CD4-positive, alpha-beta memory T cell (primary cell): Measurements from ENCODE around the gene MRPL57. TPM values are rescaled to one million over a fixed set of nuclear protein-coding genes. Genes with fewer than 3 reads are reported as not detected.

Source experiments
- CTCF ChIA-PET: fragments of 350-600 bp; sonication (Branson Sonifier 250); formaldehyde crosslinking; loops from one replicate; lab custom pipeline; 2021; ENCODE audit warnings: inconsistent platforms; ENCODE audit not compliant: partially characterized antibody; lab: Charles Lee
- POLR2A ChIA-PET: fragments of 350-600 bp; sonication (Branson Sonifier 250); formaldehyde crosslinking; loops from one replicate; lab custom pipeline; 2021; ENCODE audit not compliant: partially characterized antibody; lab: Charles Lee
- DNase-seq, 5 donors: peaks; one replicate each; pipeline versions ENCODE4 v3.0.0 to v3.0.0-alpha.2; 2020 to 2022; ENCODE audit warnings: mixed read lengths in 1 of 5
- H3K27ac ChIP-seq: one replicate; pipeline ENCODE4 v1.7.0; 2013; ENCODE audit warnings: low read depth, low read length
- H3K27me3 ChIP-seq: 2 replicates; pipeline ENCODE4 v1.7.0; 2013; ENCODE audit warnings: mild to moderate bottlenecking, low read length, moderate library complexity; ENCODE audit not compliant: insufficient read depth
- H3K36me3 ChIP-seq: 2 replicates; pipeline ENCODE4 v1.7.0; 2013; ENCODE audit warnings: mild to moderate bottlenecking, low read length, moderate library complexity; ENCODE audit not compliant: insufficient read depth
- H3K4me1 ChIP-seq: 2 replicates; pipeline ENCODE4 v1.7.0; 2013; ENCODE audit warnings: mild to moderate bottlenecking, low read length, moderate library complexity; ENCODE audit not compliant: insufficient read depth
- H3K4me3 ChIP-seq, 2 donors: one replicate each; pipeline ENCODE4 v1.7.0; 2013; ENCODE audit warnings: low read length in 2 of 2, mild to moderate bottlenecking in 1 of 2
- H3K9me3 ChIP-seq, 2 donors: one replicate each; pipeline ENCODE4 v1.7.0; 2013; ENCODE audit warnings: low read length in 2 of 2, control low read depth in 1 of 2; ENCODE audit not compliant: control insufficient read depth in 1 of 2
- H3K27ac Mint-ChIP-seq, 7 donors: one replicate each; pipeline ENCODE4 v1.8.0; 2020 to 2021; ENCODE audit warnings: mixed read lengths in 7 of 7, mild to moderate bottlenecking in 6 of 7, inconsistent platforms in 3 of 7, moderate library complexity in 3 of 7
- H3K27me3 Mint-ChIP-seq, 2 donors: one replicate each; pipeline ENCODE4 v1.8.0; 2020 to 2021; ENCODE audit warnings: mixed read lengths in 2 of 2
- H3K36me3 Mint-ChIP-seq, 2 donors: one replicate each; pipeline ENCODE4 v1.8.0; 2020 to 2021; ENCODE audit warnings: mixed read lengths in 2 of 2, inconsistent platforms in 1 of 2, mild to moderate bottlenecking in 1 of 2
- H3K4me1 Mint-ChIP-seq, 4 donors: one replicate each; pipeline ENCODE4 v1.8.0; 2020 to 2021; ENCODE audit warnings: mixed read lengths in 4 of 4, mild to moderate bottlenecking in 1 of 4
- H3K4me3 Mint-ChIP-seq, 8 donors: one replicate each; pipeline ENCODE4 v1.8.0; 2020 to 2021; ENCODE audit warnings: mixed read lengths in 8 of 8, mild to moderate bottlenecking in 7 of 8, moderate library complexity in 6 of 8, inconsistent platforms in 3 of 8
- H3K9me3 Mint-ChIP-seq, 8 donors: one replicate each; pipeline ENCODE4 v1.8.0; 2020 to 2021; ENCODE audit warnings: mixed read lengths in 8 of 8, mild to moderate bottlenecking in 5 of 8, inconsistent platforms in 3 of 8, moderate library complexity in 1 of 8
- intact Hi-C: fragments of 100-400 bp; cut with micrococcal nuclease; formaldehyde crosslinking; loops from one replicate; pipeline ENCODE4 v1.15.1; 2023
- polyA plus RNA-seq, 2 donors: library from polyadenylated mRNA; unstranded; fragments of 300-500 nt; fragmentation: Illumina TruSeq; gene quantifications; one replicate each; pipeline ENCODE4 v1.2.3, GENCODE V29; 2021
- total RNA-seq, 2 experiments: library from RNA; stranded (reverse); gene quantifications; one replicate each; pipeline ENCODE4 v1.2.3, GENCODE V29; 2021

Gene MRPL57
- total and polyA plus RNA-seq, 4 experiments from 2014 or later: 22.8 to 56.2 (median 35.4) TPM

DNA sequence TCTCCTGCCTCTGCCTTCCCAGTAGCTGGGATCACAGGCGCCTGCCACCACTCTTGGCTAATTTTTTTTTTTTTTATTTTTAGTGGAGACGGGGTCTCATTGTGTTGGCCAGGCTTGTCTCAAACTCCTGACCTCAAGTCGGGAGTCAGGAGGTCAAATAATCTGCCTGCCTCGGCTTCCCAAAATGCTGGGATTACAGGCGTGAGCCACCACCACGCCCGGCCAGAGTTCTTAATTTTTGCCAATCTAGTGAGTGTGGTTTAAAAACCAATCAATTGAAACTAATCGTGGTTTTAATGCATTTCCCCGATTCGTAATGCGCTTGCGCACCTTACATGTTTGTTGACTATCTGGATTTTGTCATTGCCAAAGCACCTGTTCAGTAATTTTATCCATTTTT, 37.1 kb upstream of the MRPL57 start:
- Mint-ChIP-seq H3K9me3 (peaks cover 0 to 8% (median 0%) of the 10 kb centered on the region in 8 donors), H3K4me1 (peaks cover 19 to 49% (median 32%) of the 10 kb centered on the region in 4 donors), H3K36me3 (peaks cover 13 to 24% of the 10 kb centered on the region in 2 donors), H3K4me3 (peak overlapping the region; percentile 96 to 100 (median 99)), H3K27me3 (peaks cover 12 to 13% of the 10 kb centered on the region in 2 donors), H3K27ac (peak overlapping the region; percentile 91 to 100 (median 99))
- intact Hi-C loops: no loop called here
- no peak for DNase-seq
- ChIA-PET POLR2A (no interaction called here), CTCF (interaction anchor here (0.8 kb wide), 1 partner anchor 338 kb away, joined by 4 read pairs; no protein-coding TSS in a partner anchor)
- Histone ChIP-seq H3K27ac (peak overlapping the region; percentile 88), H3K27me3 (no peaks in the 10 kb centered on the region), H3K4me1 (peaks cover 38% of the 10 kb centered on the region), H3K4me3 (peak overlapping the region; percentile 59 to 83), H3K36me3 (peaks cover 6% of the 10 kb centered on the region), H3K9me3 (no peaks in the 10 kb centered on the region)

DNA sequence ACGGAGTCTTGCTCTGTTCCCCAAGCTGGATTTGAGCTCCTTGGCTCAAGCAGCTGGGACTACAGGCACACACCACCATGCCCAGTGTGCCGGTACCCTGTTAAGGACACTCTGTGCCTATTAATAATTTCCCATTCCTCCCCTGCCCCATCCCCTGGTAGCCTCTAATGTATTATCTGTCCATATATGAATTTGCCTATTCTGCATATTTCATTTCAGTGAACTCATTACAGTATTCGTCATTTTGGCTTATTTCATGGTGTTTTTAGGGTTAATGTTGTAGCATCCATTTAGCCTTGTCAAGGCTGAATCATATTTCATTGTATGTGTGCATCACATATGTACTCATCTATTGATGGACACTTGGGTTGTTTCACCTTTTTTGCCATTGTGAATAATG, 33.7 kb upstream of the MRPL57 start:
- H3K4me3 Mint-ChIP-seq: peak overlapping the region; percentile 46 to 87 (median 76)
- peaks cover 0 to 5% of the 10 kb centered on the region in 2 donors for H3K27me3 Mint-ChIP-seq
- ChIA-PET CTCF (interaction anchor here (1.3 to 2.3 kb wide), 2 partner anchors 11 to 34 kb away, joined by 3 to 9 read pairs; partner anchors contain the start of genes MRPL57 and SKA3), POLR2A (interaction anchor here (1.4 kb wide), 1 partner anchor 34 kb away, joined by 5 read pairs; the partner anchor contains the start of genes MRPL57 and SKA3)
- peaks cover 22 to 52% (median 36%) of the 10 kb centered on the region in 4 donors for H3K4me1 Mint-ChIP-seq
- H3K27ac Mint-ChIP-seq: peak overlapping the region in 6 of 7 donors; percentile 18 to 87 (median 68)
- DNase-seq: no peak
- H3K9me3 ChIP-seq: no peaks in the 10 kb centered on the region
- no peaks in the 10 kb centered on the region for H3K27me3 ChIP-seq
- peak overlapping the region; percentile 5 for H3K27ac ChIP-seq
- H3K4me3 ChIP-seq: no peak overlapping the region
- peaks cover 23 to 51% of the 10 kb centered on the region in 2 donors for H3K36me3 Mint-ChIP-seq
- peaks cover 43% of the 10 kb centered on the region for H3K4me1 ChIP-seq
- peaks cover 0 to 3% (median 0%) of the 10 kb centered on the region in 8 donors for H3K9me3 Mint-ChIP-seq
- peaks cover 18% of the 10 kb centered on the region for H3K36me3 ChIP-seq
- intact Hi-C loops: no loop called here

DNA sequence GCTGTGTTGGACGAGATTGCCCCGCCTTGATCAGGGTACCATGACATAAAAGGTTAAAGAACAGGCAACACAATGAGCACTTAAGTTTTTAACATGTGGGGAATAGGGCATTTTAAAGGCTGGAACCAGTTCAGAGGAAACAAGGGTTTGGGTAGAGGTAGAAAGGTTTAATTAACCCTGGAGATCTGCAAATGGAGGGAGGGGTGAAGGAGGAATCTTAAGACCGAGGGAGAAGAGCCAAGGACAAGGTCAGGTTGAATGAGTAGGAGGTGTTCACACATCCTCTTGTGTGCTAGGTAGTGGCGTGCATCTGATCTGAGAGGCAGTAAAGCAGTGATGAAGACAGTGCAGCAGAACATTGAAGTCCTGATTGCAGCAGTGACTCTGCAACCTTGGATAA, 28.6 kb upstream of the MRPL57 start:
- CTCF ChIA-PET: no interaction called here
- POLR2A ChIA-PET: interaction anchor here (2.6 to 3.5 kb wide), 2 partner anchors 29 kb away, joined by 17 to 18 read pairs; partner anchors contain the start of genes MRPL57 and SKA3
- H3K36me3 Mint-ChIP-seq: peaks cover 19 to 48% of the 10 kb centered on the region in 2 donors
- peaks cover 26% of the 10 kb centered on the region for H3K36me3 ChIP-seq
- peak overlapping the region in 3 of 7 donors; percentile 27 to 43 (median 38) for H3K27ac Mint-ChIP-seq
- H3K9me3 Mint-ChIP-seq: no peaks in the 10 kb centered on the region
- no peak for DNase-seq
- peaks cover 10 to 17% (median 13%) of the 10 kb centered on the region in 4 donors for H3K4me1 Mint-ChIP-seq
- intact Hi-C loops: no loop called here
- no peaks in the 10 kb centered on the region for H3K27me3 Mint-ChIP-seq
- H3K4me1 ChIP-seq: peaks cover 18% of the 10 kb centered on the region
- H3K4me3 Mint-ChIP-seq: no peak overlapping the region
- no peak overlapping the region for H3K4me3 ChIP-seq
- H3K9me3 ChIP-seq: no peaks in the 10 kb centered on the region
- no peak overlapping the region for H3K27ac ChIP-seq
- no peaks in the 10 kb centered on the region for H3K27me3 ChIP-seq

DNA sequence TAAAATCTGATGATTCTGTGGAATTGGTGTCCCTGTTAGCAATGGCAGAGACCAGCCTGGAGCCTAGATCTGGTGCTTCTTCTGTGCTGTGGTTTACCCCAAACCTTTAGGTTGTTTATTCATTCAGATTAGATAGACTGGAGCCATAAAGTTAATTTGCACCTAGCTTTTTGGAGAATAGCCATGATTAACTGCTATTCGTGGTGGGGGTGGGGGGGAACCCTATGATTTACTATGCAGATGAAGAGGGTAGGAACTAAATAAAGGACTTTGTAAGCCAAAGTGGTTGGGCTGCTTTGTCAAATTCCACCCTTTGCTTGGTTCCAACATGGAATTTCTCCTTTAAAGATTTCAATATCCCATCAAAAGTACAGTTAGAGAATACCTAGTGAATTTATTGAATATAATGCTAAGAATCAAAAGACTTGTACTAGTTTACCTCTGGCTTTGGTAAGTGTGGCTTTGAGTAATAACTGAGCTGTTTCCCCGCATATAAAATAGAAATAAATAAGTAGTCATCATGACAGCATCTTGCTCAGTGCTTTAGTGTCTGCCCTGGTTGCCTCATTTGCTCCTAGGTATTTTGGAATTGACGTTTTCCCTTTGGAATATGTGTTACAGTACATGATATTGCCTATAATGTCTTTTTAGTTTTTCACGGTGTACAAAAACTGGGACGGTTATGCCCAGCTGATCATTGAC, 27.8 kb upstream of the MRPL57 start:
- H3K27ac ChIP-seq: no peak overlapping the region
- H3K4me1 ChIP-seq: peaks cover 9% of the 10 kb centered on the region
- H3K36me3 Mint-ChIP-seq: peaks cover 15 to 39% of the 10 kb centered on the region in 2 donors
- H3K4me3 ChIP-seq: no peak overlapping the region
- intact Hi-C loops: no loop called here
- H3K4me1 Mint-ChIP-seq: peaks cover 4 to 8% (median 7%) of the 10 kb centered on the region in 4 donors
- ChIA-PET CTCF (interaction anchor here (1.3 kb wide), 1 partner anchor 27 kb away, joined by 4 read pairs; the partner anchor contains the start of genes MRPL57 and SKA3), POLR2A (interaction anchor here (0.6 to 2.6 kb wide), 2 partner anchors 20 to 28 kb away, joined by 3 to 18 read pairs; partner anchors contain the start of genes MRPL57 and SKA3)
- no peaks in the 10 kb centered on the region for H3K27me3 Mint-ChIP-seq
- no peaks in the 10 kb centered on the region for H3K9me3 ChIP-seq
- peaks cover 24% of the 10 kb centered on the region for H3K36me3 ChIP-seq
- no peaks in the 10 kb centered on the region for H3K9me3 Mint-ChIP-seq
- no peaks in the 10 kb centered on the region for H3K27me3 ChIP-seq
- peak overlapping the region in 4 of 7 donors; percentile 0 to 31 (median 21) for H3K27ac Mint-ChIP-seq
- DNase-seq: no peak
- H3K4me3 Mint-ChIP-seq: no peak overlapping the region

DNA sequence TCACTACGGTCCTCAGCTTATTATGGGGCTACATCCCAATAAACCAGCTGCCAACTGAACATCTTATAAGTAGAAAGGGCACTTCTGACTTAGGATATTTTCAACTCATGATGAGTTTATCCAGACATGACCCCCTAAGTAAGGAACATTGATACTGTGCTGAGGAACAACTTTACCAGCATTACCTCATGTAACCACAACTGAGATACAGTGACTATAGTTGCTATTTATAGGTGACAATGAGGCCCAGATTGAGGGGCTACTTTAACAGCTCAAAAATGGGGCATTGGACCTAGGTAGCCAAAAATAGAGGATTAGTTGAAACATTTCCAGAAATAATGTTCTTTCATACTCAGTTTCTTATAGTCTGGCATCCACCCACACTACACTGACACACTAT, 26.9 kb upstream of the MRPL57 start:
- no peak overlapping the region for H3K4me3 ChIP-seq
- DNase-seq: no peak
- POLR2A ChIA-PET: interaction anchor here (2.6 kb wide), 1 partner anchor 27 kb away, joined by 18 read pairs; the partner anchor contains the start of genes MRPL57 and SKA3
- Mint-ChIP-seq H3K9me3 (no peaks in the 10 kb centered on the region), H3K27me3 (no peaks in the 10 kb centered on the region), H3K4me1 (peaks cover 1 to 3% (median 2%) of the 10 kb centered on the region in 4 donors), H3K4me3 (no peak overlapping the region), H3K36me3 (peaks cover 13 to 35% of the 10 kb centered on the region in 2 donors), H3K27ac (no peak overlapping the region)
- no peaks in the 10 kb centered on the region for H3K9me3 ChIP-seq
- H3K4me1 ChIP-seq: peaks cover 5% of the 10 kb centered on the region
- CTCF ChIA-PET: interaction anchor here (1.3 kb wide), 1 partner anchor 26 kb away, joined by 4 read pairs; the partner anchor contains the start of genes MRPL57 and SKA3
- no peak overlapping the region for H3K27ac ChIP-seq
- H3K36me3 ChIP-seq: peaks cover 21% of the 10 kb centered on the region
- no peaks in the 10 kb centered on the region for H3K27me3 ChIP-seq
- intact Hi-C loops: no loop called here

DNA sequence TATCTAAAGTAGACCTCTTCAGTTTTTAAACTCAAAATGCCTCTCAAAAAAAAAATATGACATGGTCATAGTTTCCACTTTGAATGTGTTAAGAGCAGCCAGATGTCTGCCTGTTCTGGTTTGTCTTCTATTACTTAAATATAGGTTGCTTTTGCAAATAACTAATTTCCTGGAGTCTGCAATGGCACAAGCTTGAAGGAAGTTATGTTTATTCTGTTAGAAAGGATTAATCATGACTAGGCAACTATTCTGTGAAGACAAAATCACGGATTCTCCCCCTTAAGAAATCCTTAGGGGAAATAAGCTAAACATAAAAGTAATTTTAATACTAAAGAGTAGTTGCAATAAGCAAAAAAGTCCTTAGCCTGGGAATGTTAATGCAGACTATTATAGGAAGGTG, 26.4 kb upstream of the MRPL57 start:
- Histone ChIP-seq H3K4me3 (no peak overlapping the region), H3K36me3 (peaks cover 19% of the 10 kb centered on the region), H3K4me1 (peaks cover under 1% of the 10 kb centered on the region), H3K27me3 (no peaks in the 10 kb centered on the region), H3K9me3 (no peaks in the 10 kb centered on the region), H3K27ac (no peak overlapping the region)
- Mint-ChIP-seq H3K36me3 (peaks cover 13 to 32% of the 10 kb centered on the region in 2 donors), H3K27ac (no peak overlapping the region), H3K27me3 (no peaks in the 10 kb centered on the region), H3K4me1 (peaks cover 0 to 2% (median 0%) of the 10 kb centered on the region in 4 donors), H3K9me3 (no peaks in the 10 kb centered on the region), H3K4me3 (no peak overlapping the region)
- ChIA-PET CTCF (no interaction called here), POLR2A (interaction anchor here (2.6 kb wide), 1 partner anchor 27 kb away, joined by 18 read pairs; the partner anchor contains the start of genes MRPL57 and SKA3)
- intact Hi-C loops: no loop called here
- DNase-seq: no peak
